KMS-11 (cell line): ENCODE results near the gene BLVRA.

ENCODE experiments used
- H2AFZ ChIP-seq: fragments of 200-600 bp; sonication (generic); 2 replicates; pipeline ENCODE4 v1.6.1; 2016; ENCODE audit warnings: antibody characterized with exemption, mixed run types, low read depth
- H3K27ac ChIP-seq: fragments of 200-600 bp; sonication (generic); 2 replicates; pipeline ENCODE4 v1.6.1; 2016; ENCODE audit warnings: mild to moderate bottlenecking, mixed run types
- H3K27me3 ChIP-seq: fragments of 200-600 bp; sonication (generic); 2 replicates; pipeline ENCODE4 v1.6.1; 2017; ENCODE audit warnings: mild to moderate bottlenecking, low read depth, mixed run types, moderate library complexity; ENCODE audit not compliant: insufficient read depth
- H3K36me3 ChIP-seq: fragments of 200-600 bp; sonication (generic); 2 replicates; pipeline ENCODE4 v1.6.1; 2017; ENCODE audit warnings: mild to moderate bottlenecking, mixed run types; ENCODE audit not compliant: insufficient read depth
- H3K4me1 ChIP-seq: fragments of 200-600 bp; sonication (generic); 2 replicates; pipeline ENCODE4 v1.6.1; 2016; ENCODE audit warnings: mild to moderate bottlenecking, low read depth, mixed run types; ENCODE audit not compliant: poor library complexity, severe bottlenecking
- H3K4me2 ChIP-seq: fragments of 200-600 bp; sonication (generic); 2 replicates; pipeline ENCODE4 v1.7.0; 2016; ENCODE audit warnings: mild to moderate bottlenecking, mixed run types
- H3K4me3 ChIP-seq: fragments of 200-600 bp; sonication (generic); IDR thresholded peaks from 2 replicates; pipeline ENCODE4 v1.6.1; 2017; ENCODE audit warnings: low read depth, low read length, mixed read lengths; ENCODE audit not compliant: insufficient read depth
- H3K79me2 ChIP-seq: fragments of 200-600 bp; sonication (generic); 2 replicates; pipeline ENCODE4 v1.6.1; 2016; ENCODE audit warnings: low read depth, mixed run types; ENCODE audit not compliant: insufficient read depth
- H3K9ac ChIP-seq: fragments of 200-600 bp; sonication (generic); 2 replicates; pipeline ENCODE4 v1.6.1; 2016; ENCODE audit warnings: mild to moderate bottlenecking, mixed run types
- H4K20me1 ChIP-seq: fragments of 200-600 bp; sonication (generic); 2 replicates; pipeline ENCODE4 v1.6.1; 2016; ENCODE audit warnings: mild to moderate bottlenecking, mixed run types; ENCODE audit not compliant: insufficient read depth
- TF ChIP-seq, protein P1 (sequence below): fragments of 200-600 bp; sonication (generic); conservative IDR thresholded peaks from 2 replicates; pipeline ENCODE4 v1.6.1; 2017; ENCODE audit warnings: low read depth, mild to moderate bottlenecking, antibody characterized with exemption, low read length, moderate library complexity, mixed read lengths

The BLVRA gene

DNA sequence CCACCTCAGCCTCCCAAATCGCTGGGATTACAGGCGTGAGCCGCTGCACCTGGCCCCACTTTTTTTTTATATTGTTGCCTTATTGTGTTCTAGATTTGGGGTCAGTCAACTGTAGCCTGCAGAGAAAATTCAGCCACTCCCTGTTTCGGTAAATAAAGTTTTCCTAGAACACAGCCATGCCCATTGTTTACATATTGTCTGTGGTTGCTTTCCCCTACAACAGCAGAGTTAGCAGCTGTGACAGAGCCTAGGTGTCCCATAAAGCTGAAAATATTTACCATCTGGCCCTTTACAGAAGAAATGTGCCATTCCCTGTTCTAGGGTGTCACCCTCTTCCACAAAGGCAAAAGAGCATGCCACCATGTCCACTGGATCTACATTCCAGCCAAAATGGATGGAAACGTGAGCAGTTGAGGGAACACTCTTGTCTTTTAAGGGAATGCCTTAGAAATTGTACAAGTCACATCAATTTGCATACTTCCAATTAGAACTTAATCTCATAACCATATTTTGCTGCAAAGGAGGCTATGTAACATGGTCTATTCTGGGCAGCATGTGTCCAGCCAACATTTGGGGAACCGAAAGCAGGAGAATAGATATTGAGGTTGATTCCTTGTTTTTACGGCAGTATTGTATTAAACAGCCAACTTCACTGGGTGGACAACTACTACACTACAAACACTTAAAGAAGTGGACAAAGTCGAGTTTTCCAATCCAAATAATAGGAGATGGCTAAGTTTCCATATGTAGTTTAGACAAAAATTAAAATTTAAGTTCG is 11.0 kb upstream of the BLVRA start:
- no peak overlapping the region; the same call in 1 of the 2 replicates for H3K9ac ChIP-seq
- H3K36me3 ChIP-seq = no peaks in the 10 kb centered on the region
- TF ChIP-seq, protein P1, sequence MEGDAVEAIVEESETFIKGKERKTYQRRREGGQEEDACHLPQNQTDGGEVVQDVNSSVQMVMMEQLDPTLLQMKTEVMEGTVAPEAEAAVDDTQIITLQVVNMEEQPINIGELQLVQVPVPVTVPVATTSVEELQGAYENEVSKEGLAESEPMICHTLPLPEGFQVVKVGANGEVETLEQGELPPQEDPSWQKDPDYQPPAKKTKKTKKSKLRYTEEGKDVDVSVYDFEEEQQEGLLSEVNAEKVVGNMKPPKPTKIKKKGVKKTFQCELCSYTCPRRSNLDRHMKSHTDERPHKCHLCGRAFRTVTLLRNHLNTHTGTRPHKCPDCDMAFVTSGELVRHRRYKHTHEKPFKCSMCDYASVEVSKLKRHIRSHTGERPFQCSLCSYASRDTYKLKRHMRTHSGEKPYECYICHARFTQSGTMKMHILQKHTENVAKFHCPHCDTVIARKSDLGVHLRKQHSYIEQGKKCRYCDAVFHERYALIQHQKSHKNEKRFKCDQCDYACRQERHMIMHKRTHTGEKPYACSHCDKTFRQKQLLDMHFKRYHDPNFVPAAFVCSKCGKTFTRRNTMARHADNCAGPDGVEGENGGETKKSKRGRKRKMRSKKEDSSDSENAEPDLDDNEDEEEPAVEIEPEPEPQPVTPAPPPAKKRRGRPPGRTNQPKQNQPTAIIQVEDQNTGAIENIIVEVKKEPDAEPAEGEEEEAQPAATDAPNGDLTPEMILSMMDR = no peak
- H3K79me2 ChIP-seq = no peaks in the 10 kb centered on the region
- peak overlapping the region; percentile 41 for H3K4me2 ChIP-seq
- no peaks in the 10 kb centered on the region for H4K20me1 ChIP-seq
- no peak overlapping the region for H3K4me3 ChIP-seq
- H3K4me1 ChIP-seq = peaks cover 64% of the 10 kb centered on the region
- peak overlapping the region; percentile 23; the same call in 1 of the 2 replicates for H3K27ac ChIP-seq
- H2AFZ ChIP-seq = no peak overlapping the region
- no peaks in the 10 kb centered on the region for H3K27me3 ChIP-seq

DNA sequence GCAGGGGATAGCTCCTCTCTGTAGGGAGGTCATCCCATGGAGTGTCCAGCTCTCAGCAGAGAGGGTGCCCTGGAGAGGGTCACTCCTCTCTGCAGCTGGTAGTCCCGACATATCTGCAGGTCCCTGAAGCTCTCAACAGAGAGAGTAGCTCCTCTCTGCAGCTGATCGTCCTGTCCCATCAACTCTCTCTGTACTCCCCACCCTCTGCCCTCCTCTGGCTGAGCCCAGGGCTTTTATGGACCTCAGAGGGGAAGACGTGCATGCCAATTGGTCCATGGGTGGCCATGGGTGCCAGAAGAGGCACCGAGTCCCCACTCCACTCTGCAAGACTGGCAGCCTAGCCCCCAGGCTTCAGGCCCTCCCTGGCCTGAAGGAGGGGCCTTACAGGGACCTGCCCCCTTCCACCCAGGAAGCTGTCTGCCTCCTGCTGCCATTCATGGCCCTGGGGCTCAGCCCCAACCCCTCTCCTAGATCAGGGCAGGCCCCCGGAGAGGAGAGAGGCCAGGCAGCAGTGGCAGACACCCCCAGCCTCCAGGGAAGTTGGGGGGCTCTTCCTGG is 9.0 kb upstream of the BLVRA start:
- no peaks in the 10 kb centered on the region for H3K36me3 ChIP-seq
- H3K4me3 ChIP-seq = no peak overlapping the region
- no peaks in the 10 kb centered on the region for H4K20me1 ChIP-seq
- no peaks in the 10 kb centered on the region for H3K27me3 ChIP-seq
- TF ChIP-seq, protein P1 = no peak
- peak overlapping the region; percentile 97 for H3K4me2 ChIP-seq
- no peaks in the 10 kb centered on the region for H3K79me2 ChIP-seq
- H3K27ac ChIP-seq = peak overlapping the region; percentile 81
- no peak overlapping the region for H3K9ac ChIP-seq
- H2AFZ ChIP-seq = peak overlapping the region; percentile 60
- H3K4me1 ChIP-seq = peaks cover 84% of the 10 kb centered on the region

DNA sequence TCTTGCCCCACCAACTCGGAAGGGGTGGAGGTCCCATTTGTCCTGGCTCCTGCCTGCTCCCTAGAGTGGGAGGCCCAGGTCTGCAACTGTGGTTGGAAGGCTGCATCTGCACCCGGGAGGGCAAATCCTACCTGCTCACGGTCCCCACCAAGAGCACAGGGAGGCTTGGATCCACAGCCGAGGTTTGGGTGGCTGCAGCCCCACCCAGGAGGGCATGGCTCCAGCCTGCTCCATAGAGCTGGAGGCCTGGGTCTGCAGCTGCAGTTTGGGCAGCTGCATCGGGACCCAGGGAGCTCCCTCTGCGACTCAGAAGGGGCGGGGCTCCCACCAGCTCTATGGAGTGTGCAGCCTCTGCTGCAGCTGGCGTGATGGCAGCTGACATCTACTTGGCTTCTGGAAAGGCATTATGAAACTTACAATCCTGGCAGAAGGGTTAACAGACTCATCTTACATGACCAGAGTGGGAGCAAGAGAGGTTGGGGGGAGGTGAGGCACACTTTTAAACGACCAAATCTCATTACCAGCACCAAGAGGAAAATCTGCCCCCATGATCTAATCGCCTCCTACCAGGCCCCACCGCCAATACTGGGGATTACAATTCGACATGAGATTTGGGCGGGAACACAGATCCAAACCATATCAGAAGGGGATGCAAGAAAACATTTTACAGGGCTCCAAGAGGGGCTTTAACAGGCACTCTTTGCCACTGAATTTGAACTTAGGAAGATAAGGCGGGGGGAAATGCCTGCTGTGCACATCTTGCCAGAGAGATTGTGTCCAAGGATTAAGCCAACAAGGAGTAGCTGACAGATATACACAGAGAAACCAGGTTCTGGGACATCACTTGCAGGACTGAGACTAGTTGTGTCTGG is 8.2 kb upstream of the BLVRA start:
- H3K4me1 ChIP-seq = peaks cover 92% of the 10 kb centered on the region
- H3K9ac ChIP-seq = peak overlapping the region; percentile 14; the same call in 1 of the 2 replicates
- no peaks in the 10 kb centered on the region for H3K79me2 ChIP-seq
- peak overlapping the region; percentile 81 for H3K27ac ChIP-seq
- H3K27me3 ChIP-seq = no peaks in the 10 kb centered on the region
- H3K4me3 ChIP-seq = no peak overlapping the region
- H2AFZ ChIP-seq = peak overlapping the region; percentile 60
- peak overlapping the region; percentile 97 for H3K4me2 ChIP-seq
- no peaks in the 10 kb centered on the region for H3K36me3 ChIP-seq
- no peaks in the 10 kb centered on the region for H4K20me1 ChIP-seq
- TF ChIP-seq, protein P1 = no peak

DNA sequence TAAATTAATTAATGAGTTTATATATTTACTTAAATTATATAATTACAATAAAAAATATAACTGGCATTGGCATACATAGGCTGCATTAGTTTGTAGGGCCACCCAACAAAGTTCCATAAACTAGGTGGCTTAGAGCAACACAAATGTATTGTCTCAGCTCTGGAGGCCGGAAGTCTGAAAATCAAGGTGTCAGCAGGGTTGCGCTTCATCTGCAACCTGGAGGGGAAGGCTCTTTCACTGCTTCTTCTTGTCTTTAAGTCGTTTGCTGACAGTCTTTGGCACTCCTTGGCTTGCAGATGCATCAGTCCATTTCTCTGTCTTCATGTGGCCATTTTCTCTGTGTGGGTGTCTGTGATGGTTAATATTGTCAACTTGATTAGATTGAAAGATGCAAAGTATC is 6.1 kb upstream of the BLVRA start:
- Histone ChIP-seq H3K9ac (no peak overlapping the region), H3K27me3 (no peaks in the 10 kb centered on the region), H3K36me3 (no peaks in the 10 kb centered on the region), H2AFZ (peak overlapping the region; percentile 20; the same call in 1 of the 2 replicates), H3K4me1 (peaks cover 100% of the 10 kb centered on the region), H3K4me2 (peak overlapping the region; percentile 97; the same call in 1 of the 2 replicates), H4K20me1 (no peaks in the 10 kb centered on the region), H3K27ac (peak overlapping the region; percentile 81; the same call in 1 of the 2 replicates), H3K4me3 (no peak overlapping the region), H3K79me2 (no peaks in the 10 kb centered on the region)
- TF ChIP-seq, protein P1 = no peak
